Ramos (cell line): ENCODE measurements around the gene LYPD4.
"Not testable (repeated sequence)": the region's sequence is repeated elsewhere in the genome, so short reads cannot be mapped to it uniquely, and the experiment has no call there.

ENCODE experiments used
- in situ Hi-C: fragments of 300-500 bp; cut with MboI; formaldehyde crosslinking; loops from one replicate; pipeline ENCODE4 v1.14.3; 2022; ENCODE audit warnings: low sequenced_read_pairs; ENCODE audit not compliant: unreplicated experiment

The LYPD4 gene

GRCh38 chr19:41808663-41809566, 35.6 kb downstream of the LYPD4 start:
- in situ Hi-C loops: no loop called here

GRCh38 chr19:41807176-41807575, 37.3 kb downstream of the LYPD4 start:
- in situ Hi-C loops: no loop called here

- in situ Hi-C loops: no loop called here
Observed at GRCh38 chr19:41804336-41804735, 40.1 kb downstream of the LYPD4 start.

- in situ Hi-C loops: no loop called here
Observed at GRCh38 chr19:41802770-41803169, 41.7 kb downstream of the LYPD4 start.

GRCh38 chr19:41801792-41802211, 42.7 kb downstream of the LYPD4 start:
- in situ Hi-C loops: no loop called here

- in situ Hi-C loops: no loop called here
Observed at GRCh38 chr19:41801031-41801430, 43.5 kb downstream of the LYPD4 start.

- in situ Hi-C loops: no loop called here
Observed at GRCh38 chr19:41799444-41800000, 45.0 kb downstream of the LYPD4 start.

GRCh38 chr19:41796901-41797300, 47.6 kb downstream of the LYPD4 start:
- in situ Hi-C loops: no loop called here

GRCh38 chr19:41796362-41796761, 48.1 kb downstream of the LYPD4 start, which contains the start of gene CEACAM3:
CEACAM3 (plus strand) TSS chr19:41796587; CDS start chr19:41796678, 91 bp downstream.
- in situ Hi-C loops: no loop called here

- in situ Hi-C loops: no loop called here
Observed at GRCh38 chr19:41795031-41795461, 49.4 kb downstream of the LYPD4 start.

- in situ Hi-C loops: no loop called here
Observed at GRCh38 chr19:41793414-41793727, 51.1 kb downstream of the LYPD4 start.

- in situ Hi-C loops: no loop called here
Observed at GRCh38 chr19:41792513-41793413, 51.7 kb downstream of the LYPD4 start.

- in situ Hi-C loops: not testable (repeated sequence)
Observed at GRCh38 chr19:41789053-41789452, 55.4 kb downstream of the LYPD4 start.

GRCh38 chr19:41788518-41788917, 56.0 kb downstream of the LYPD4 start:
- in situ Hi-C loops: not testable (repeated sequence)
